ENCODE measurements around the gene IL21R. TPM values are rescaled to one million over a fixed set of nuclear protein-coding genes. Genes with fewer than 3 reads are reported as not detected.

The IL21R gene
- total RNA-seq, 5 donors from 2014 or later (not counting 1 experiment from before 2014, with no cell fraction given), result 35.6 to 44.3 (median 38.2) TPM

DNA sequence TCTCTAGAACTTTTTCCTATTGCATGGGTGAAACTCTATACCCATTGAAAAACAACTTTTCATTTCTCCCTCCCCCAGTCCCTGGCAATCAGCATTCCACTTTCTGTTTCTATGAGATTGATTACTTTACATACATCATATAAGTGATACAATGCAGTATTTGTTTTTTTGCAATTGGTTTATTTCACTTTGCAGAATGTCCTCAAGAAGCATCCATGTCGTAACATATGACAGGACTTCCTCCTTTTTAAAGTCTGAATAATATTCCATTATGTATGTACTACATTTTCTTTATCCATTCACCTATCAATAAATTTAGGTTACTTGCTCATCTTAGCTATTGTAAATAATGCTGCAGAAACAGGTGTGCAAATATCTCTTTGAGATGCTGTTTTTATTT, 8.8 kb downstream of the IL21R start:
- Mint-ChIP-seq H3K4me3 (peak overlapping the region in 1 of 3 donors; percentile 39), H3K4me1 (peaks cover 90 to 100% (median 92%) of the 10 kb centered on the region in 3 donors), H3K9me3 (peaks cover 0 to 10% (median 0%) of the 10 kb centered on the region in 3 donors), H3K27ac (peak overlapping the region; percentile 73 to 76), H3K27me3 (no peaks in the 10 kb centered on the region), H3K36me3 (peaks cover 44% of the 10 kb centered on the region)
- Histone ChIP-seq H3K27ac (ENCODE audit: low read length) (no peak overlapping the region), H3K27me3 (replicated peaks in 1 of 2; ENCODE audit: control insufficient read depth in 2 of 2, extremely low read depth in 1 of 2, insufficient read depth in 2 of 2, low read length in 1 of 2) (no peaks in the 10 kb centered on the region), H3K9me3 (peaks cover 2% of the 10 kb centered on the region), H3K4me3 (ENCODE audit: control insufficient read depth in 1 of 2, extremely low read depth in 1 of 2, low read length in 1 of 2) (no peak overlapping the region), H3K4me1 (ENCODE audit: control insufficient read depth in 1 of 2, extremely low read depth in 1 of 2, insufficient read depth in 2 of 2, low read length in 2 of 2) (peaks cover 19 to 38% of the 10 kb centered on the region in 2 experiments), H3K36me3 (ENCODE audit: control insufficient read depth in 2 of 2, extremely low read depth in 1 of 2, insufficient read depth in 1 of 2, low read length in 1 of 2) (peaks cover 0 to 6% of the 10 kb centered on the region in 2 donors)
- no peak for DNase-seq
- POLR2A ChIA-PET, result interaction anchor here (0.6 to 0.7 kb wide), 3 partner anchors 12 to 237 kb away, joined by 3 to 8 read pairs (median 7); no protein-coding TSS in a partner anchor
- CTCF ChIA-PET, result interaction anchor here in 1 of 2 donors (0.7 kb wide), 3 partner anchors 36 to 326 kb away, joined by 3 to 4 read pairs (median 4); no protein-coding TSS in a partner anchor
- WGBS (ENCODE audit: insufficient coverage), result no CpG with 5 or more reads among the region's 1 CpG
- ATAC-seq (replicated peaks in 1 of 4), result no peak

DNA sequence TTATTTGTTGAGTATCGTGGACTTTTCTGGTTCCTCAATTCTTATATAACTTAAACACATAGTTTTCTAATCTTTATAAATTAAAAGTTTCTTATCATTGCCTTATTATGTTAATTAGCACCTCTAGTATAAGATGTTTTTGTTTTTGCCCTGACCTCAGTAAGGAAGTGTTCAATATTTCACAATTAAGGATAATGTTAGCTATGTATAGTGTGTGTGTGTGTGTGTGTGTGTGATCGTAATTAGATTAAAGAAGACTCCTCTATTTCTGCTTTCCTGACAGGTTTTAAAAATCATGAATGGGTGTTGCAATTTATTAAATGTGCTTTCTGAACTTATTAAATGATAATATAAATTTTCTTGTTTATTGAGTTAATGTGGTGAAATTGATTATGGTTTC, 12.0 kb downstream of the IL21R start:
- Histone ChIP-seq H3K4me3 (ENCODE audit: control insufficient read depth in 1 of 2, extremely low read depth in 1 of 2, low read length in 1 of 2) (no peak overlapping the region), H3K4me1 (ENCODE audit: control insufficient read depth in 1 of 2, extremely low read depth in 1 of 2, insufficient read depth in 2 of 2, low read length in 2 of 2) (peaks cover 3 to 8% of the 10 kb centered on the region in 2 experiments), H3K27me3 (replicated peaks in 1 of 2; ENCODE audit: control insufficient read depth in 2 of 2, extremely low read depth in 1 of 2, insufficient read depth in 2 of 2, low read length in 1 of 2) (no peaks in the 10 kb centered on the region), H3K27ac (ENCODE audit: low read length) (no peak overlapping the region), H3K9me3 (peaks cover 2% of the 10 kb centered on the region), H3K36me3 (ENCODE audit: control insufficient read depth in 2 of 2, extremely low read depth in 1 of 2, insufficient read depth in 1 of 2, low read length in 1 of 2) (peaks cover 5 to 22% of the 10 kb centered on the region in 2 donors)
- WGBS (ENCODE audit: insufficient coverage), result no CpG with 5 or more reads among the region's 2 CpGs
- ChIA-PET POLR2A (no interaction called here), CTCF (no interaction called here)
- Mint-ChIP-seq H3K9me3 (peaks cover 0 to 10% (median 0%) of the 10 kb centered on the region in 3 donors), H3K27ac (peak overlapping the region; percentile 65 to 76), H3K27me3 (no peaks in the 10 kb centered on the region), H3K36me3 (peaks cover 56% of the 10 kb centered on the region), H3K4me3 (peak overlapping the region in 1 of 3 donors; percentile 45), H3K4me1 (peaks cover 68 to 86% (median 71%) of the 10 kb centered on the region in 3 donors)
- ATAC-seq (replicated peaks in 1 of 4), result no peak
- DNase-seq, result no peak

DNA sequence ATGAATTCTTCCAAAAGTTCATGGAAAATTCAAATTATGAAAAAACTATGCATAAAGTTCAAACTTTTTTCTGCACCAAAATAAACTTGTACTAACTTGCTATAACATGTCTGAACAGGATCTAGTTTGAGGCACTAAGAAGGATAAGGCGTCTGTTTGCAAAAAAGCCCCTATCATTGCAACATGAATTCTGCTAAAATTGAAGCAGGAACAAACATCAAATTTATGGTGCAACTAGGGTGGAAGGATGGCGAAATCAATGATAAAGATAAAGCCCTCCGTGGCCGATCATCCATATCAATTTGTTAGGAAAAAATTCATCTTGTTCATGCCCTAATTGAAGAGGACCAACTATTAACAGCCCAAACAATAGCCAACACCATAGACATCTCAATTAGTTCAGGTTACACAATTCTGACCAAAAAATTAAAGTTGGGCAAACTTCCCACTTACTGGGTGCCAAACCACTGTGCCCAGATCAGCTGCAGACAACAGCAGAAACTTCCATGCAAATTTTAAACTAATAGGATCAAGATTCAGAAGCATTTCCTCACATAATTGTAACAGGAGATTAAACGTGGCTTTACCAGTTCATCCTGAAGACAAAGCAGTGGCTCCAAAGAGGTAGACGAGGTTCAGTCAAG, 12.9 kb downstream of the IL21R start:
- peaks cover 57% of the 10 kb centered on the region for H3K36me3 Mint-ChIP-seq
- ChIA-PET POLR2A (no interaction called here), CTCF (no interaction called here)
- no peaks in the 10 kb centered on the region for H3K27me3 Mint-ChIP-seq
- Histone ChIP-seq H3K4me3 (ENCODE audit: control insufficient read depth in 1 of 2, extremely low read depth in 1 of 2, low read length in 1 of 2) (no peak overlapping the region), H3K27me3 (replicated peaks in 1 of 2; ENCODE audit: control insufficient read depth in 2 of 2, extremely low read depth in 1 of 2, insufficient read depth in 2 of 2, low read length in 1 of 2) (no peaks in the 10 kb centered on the region), H3K27ac (ENCODE audit: low read length) (no peak overlapping the region), H3K9me3 (peaks cover 2% of the 10 kb centered on the region), H3K36me3 (ENCODE audit: control insufficient read depth in 2 of 2, extremely low read depth in 1 of 2, insufficient read depth in 1 of 2, low read length in 1 of 2) (peaks cover 6 to 26% of the 10 kb centered on the region in 2 donors), H3K4me1 (ENCODE audit: control insufficient read depth in 1 of 2, extremely low read depth in 1 of 2, insufficient read depth in 2 of 2, low read length in 2 of 2) (peaks cover 3 to 7% of the 10 kb centered on the region in 2 experiments)
- H3K4me1 Mint-ChIP-seq, result peaks cover 63 to 80% (median 63%) of the 10 kb centered on the region in 3 donors
- DNase-seq, result no peak
- H3K27ac Mint-ChIP-seq, result peak overlapping the region; percentile 76 to 79
- WGBS (ENCODE audit: insufficient coverage), result 81% methylated on average over 6 of the region's 6 CpGs
- no peak for ATAC-seq (replicated peaks in 1 of 4)
- peaks cover 0 to 10% (median 0%) of the 10 kb centered on the region in 3 donors for H3K9me3 Mint-ChIP-seq
- H3K4me3 Mint-ChIP-seq, result peak overlapping the region in 1 of 3 donors; percentile 5

DNA sequence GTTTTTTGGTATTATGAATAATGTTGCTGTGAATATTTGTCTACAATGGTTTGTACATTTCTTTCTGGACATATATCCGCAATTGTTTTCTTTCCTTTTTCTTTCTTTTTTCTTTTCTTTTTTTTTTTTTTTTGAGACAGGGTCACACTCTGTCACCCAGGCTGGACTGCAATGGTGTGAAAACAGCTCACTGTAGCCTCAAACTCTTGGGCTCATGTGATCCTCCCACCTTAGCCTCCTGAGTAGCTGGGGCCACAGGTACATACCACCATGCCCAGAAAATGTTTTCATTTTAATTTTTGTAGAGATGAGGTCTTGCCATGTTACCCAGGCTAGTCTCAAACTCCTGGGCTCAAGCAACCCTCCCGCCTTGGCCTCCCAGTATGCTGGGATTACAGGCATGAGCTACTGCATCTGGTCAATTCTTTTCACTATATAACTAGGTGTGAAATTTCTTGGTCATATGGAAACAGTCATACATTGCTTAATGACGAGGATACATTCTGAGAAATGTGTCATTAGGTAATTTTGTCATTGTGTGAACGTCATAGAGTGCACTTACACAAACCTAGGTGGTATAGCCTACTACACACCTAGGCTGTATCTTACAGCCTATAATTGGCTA, 15.2 kb downstream of the IL21R start:
- no CpG with 5 or more reads among the region's 4 CpGs for WGBS (ENCODE audit: insufficient coverage)
- Mint-ChIP-seq H3K27me3 (no peaks in the 10 kb centered on the region), H3K4me3 (no peak overlapping the region), H3K4me1 (peaks cover 50 to 60% (median 52%) of the 10 kb centered on the region in 3 donors), H3K36me3 (peaks cover 62% of the 10 kb centered on the region), H3K27ac (peak overlapping the region; percentile 51 to 82), H3K9me3 (peaks cover 5 to 19% (median 14%) of the 10 kb centered on the region in 3 donors)
- Histone ChIP-seq H3K36me3 (ENCODE audit: control insufficient read depth in 2 of 2, extremely low read depth in 1 of 2, insufficient read depth in 1 of 2, low read length in 1 of 2) (peaks cover 6 to 24% of the 10 kb centered on the region in 2 donors), H3K4me1 (ENCODE audit: control insufficient read depth in 1 of 2, extremely low read depth in 1 of 2, insufficient read depth in 2 of 2, low read length in 2 of 2) (peaks cover 3 to 5% of the 10 kb centered on the region in 2 experiments), H3K9me3 (peaks cover 4% of the 10 kb centered on the region), H3K4me3 (ENCODE audit: control insufficient read depth in 1 of 2, extremely low read depth in 1 of 2, low read length in 1 of 2) (no peak overlapping the region), H3K27ac (ENCODE audit: low read length) (no peak overlapping the region), H3K27me3 (replicated peaks in 1 of 2; ENCODE audit: control insufficient read depth in 2 of 2, extremely low read depth in 1 of 2, insufficient read depth in 2 of 2, low read length in 1 of 2) (no peaks in the 10 kb centered on the region)
- peak in 1 of 4 experiments; percentile 19 for ATAC-seq (replicated peaks in 1 of 4)
- POLR2A ChIA-PET, result interaction anchor here in 1 of 2 donors (0.6 kb wide), 1 partner anchor 9 kb away, joined by 3 read pairs; no protein-coding TSS in a partner anchor
- CTCF ChIA-PET, result interaction anchor here in 1 of 2 donors (0.6 kb wide), 1 partner anchor 211 kb away, joined by 3 read pairs; no protein-coding TSS in a partner anchor
- DNase-seq, result peak in 1 of 35 experiments; percentile 4

DNA sequence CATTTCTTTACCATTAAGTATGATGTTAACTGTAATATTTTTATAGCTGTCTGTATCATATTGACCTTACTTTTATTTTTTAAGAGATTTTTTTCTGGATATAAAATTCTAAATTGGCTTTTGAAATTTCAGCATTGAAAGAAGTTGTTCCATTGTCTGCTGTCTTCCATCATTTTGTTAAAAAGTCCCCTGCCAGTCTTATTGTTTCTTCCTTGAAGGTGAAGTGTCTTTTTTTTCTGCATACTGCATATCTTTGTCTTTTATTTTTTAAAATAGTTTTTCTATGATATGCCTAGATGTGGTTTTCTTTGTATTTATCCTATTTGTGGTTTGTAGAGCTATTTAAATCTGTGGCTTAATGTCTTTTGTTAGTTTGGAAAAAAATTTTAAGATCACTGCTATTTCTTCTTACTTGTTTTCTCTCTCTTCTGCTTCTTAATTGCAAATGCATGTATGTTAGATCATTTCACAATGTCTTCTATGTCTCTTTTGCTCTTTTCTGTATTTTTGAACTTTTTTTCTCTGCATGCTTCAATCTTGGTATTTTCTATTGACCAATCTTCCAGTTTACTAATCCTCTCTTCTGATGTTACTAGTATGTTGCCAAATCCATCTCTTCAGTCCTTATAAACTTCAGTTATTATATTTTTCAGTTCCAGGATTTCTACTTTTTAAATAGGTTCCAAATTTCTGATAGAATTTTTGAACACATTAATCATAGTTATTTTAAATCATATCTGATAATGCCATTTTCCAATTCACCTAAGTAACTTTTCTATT, 20.2 kb downstream of the IL21R start:
- Mint-ChIP-seq H3K36me3 (peaks cover 59% of the 10 kb centered on the region), H3K27ac (peak overlapping the region in 1 of 2 donors; percentile 17), H3K9me3 (peaks cover 9 to 18% (median 17%) of the 10 kb centered on the region in 3 donors), H3K4me3 (no peak overlapping the region), H3K4me1 (peaks cover 29 to 44% (median 44%) of the 10 kb centered on the region in 3 donors), H3K27me3 (no peaks in the 10 kb centered on the region)
- ATAC-seq (replicated peaks in 1 of 4), result no peak
- CTCF ChIA-PET, result interaction anchor here (0.7 to 1.6 kb wide), 3 partner anchors 17 to 40 kb away, joined by 3 to 4 read pairs (median 3); no protein-coding TSS in a partner anchor
- Histone ChIP-seq H3K36me3 (ENCODE audit: control insufficient read depth in 2 of 2, extremely low read depth in 1 of 2, insufficient read depth in 1 of 2, low read length in 1 of 2) (peaks cover 11 to 24% of the 10 kb centered on the region in 2 donors), H3K27me3 (replicated peaks in 1 of 2; ENCODE audit: control insufficient read depth in 2 of 2, extremely low read depth in 1 of 2, insufficient read depth in 2 of 2, low read length in 1 of 2) (no peaks in the 10 kb centered on the region), H3K4me1 (ENCODE audit: control insufficient read depth in 1 of 2, extremely low read depth in 1 of 2, insufficient read depth in 2 of 2, low read length in 2 of 2) (peaks cover 4 to 24% of the 10 kb centered on the region in 2 experiments), H3K27ac (ENCODE audit: low read length) (no peak overlapping the region), H3K4me3 (ENCODE audit: control insufficient read depth in 1 of 2, extremely low read depth in 1 of 2, low read length in 1 of 2) (no peak overlapping the region), H3K9me3 (peaks cover 8% of the 10 kb centered on the region)
- POLR2A ChIA-PET, result interaction anchor here (0.6 to 0.8 kb wide), 4 partner anchors 12 to 151 kb away, joined by 3 to 7 read pairs (median 4); no protein-coding TSS in a partner anchor
- no peak for DNase-seq
